T-helper 1 cell (primary cell): ENCODE measurements around the gene GSTA1.
"Not testable (repeated sequence)": the region's sequence is repeated elsewhere in the genome, so short reads cannot be mapped to it uniquely, and the experiment has no call there.

ENCODE experiments used
- DNase-seq, 5 donors: peaks; one replicate each; pipeline ENCODE4 v3.0.0-alpha.2; 2012 to 2020

GSTA1 gene

GRCh38 chr6:52753137-52753536 lies 50.5 kb downstream of the GSTA1 start:
- DNase-seq: not testable (repeated sequence)

DNA sequence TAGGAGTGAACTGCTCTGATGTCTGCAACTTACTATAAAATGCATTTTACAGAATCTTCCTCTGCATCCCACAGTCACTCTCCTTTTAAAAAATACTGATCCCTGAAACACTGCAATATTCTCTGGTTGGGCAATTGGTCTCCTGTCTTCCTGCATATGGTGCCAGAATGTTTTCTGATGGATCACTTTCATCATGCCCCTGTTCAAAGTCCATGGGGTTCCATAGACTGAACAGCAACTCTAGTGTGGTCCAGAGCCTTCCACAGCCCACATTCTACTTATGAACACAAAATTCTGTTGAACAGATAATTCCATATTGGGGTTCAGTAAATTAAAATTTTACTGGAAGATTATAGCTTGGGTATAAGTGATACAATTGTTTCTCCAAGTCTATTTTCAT lies 51.3 kb downstream of the GSTA1 start:
- DNase-seq: no peak

DNA sequence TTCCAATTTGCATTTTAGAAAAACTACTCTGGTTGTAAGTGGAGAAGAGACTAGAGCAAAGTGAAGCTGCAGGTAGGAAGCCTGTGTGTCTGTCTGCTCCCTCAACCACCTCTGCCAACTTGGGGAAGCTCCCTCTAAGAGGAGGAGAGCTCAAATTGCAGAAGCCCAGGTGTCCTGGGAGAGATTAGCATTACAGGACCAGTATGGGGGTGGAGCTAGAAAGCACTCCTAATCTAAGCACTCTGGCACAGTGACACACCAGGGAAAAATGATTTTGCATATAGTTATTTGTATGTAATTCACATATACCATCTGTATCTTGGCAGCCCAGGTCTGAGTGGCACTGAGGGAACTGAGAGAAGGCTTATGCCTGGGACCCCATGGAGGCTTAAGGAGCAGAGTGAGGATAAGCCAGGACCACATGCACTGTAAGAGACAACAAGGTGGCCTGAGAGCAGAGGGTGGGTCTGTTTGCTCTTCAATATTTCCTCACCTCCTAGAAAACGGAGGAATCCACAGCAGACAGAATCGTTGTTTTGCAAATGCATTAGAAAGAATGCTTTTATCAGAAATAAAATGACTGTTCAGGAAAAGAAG lies 54.0 kb downstream of the GSTA1 start:
- no peak for DNase-seq

DNA sequence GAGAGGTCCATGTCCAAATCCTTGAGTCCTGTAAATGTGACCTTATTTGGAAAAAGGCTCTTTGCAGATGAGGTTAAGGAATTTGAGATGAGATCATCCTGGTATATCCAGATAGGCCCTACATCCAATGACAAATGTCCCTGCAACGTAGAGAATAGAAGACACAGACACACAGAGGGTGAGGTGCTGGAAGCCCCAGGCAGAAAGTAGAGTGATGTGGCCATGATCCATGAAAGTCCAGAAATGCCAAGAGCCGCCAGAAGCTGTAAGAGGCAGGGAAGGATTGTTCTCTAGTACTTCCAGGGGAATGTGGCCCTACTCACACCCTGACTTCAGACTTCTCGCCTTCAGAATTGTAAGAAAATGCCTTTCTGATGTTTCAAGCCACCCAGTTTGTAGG lies 56.3 kb downstream of the GSTA1 start:
- not testable (repeated sequence) for DNase-seq

DNA sequence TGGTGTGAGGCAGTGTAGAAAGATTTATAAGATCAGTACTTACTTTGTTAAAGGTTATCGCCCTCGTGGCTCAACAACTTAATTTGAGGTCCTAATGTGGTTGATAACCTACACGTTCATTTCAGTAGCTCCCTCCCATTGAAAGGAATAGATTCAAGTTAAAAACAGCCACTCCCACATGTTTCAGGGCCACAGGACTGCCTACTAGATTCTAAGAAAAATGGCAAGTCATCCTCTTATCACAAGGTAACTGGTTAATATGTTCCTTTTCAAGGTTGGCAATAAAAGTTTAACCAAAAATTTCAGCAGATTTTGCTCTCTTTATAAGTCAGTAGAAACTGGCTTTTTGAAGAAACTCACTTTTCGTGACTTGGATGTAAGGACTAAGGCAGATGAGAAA lies 57.4 kb downstream of the GSTA1 start:
- DNase-seq: no peak

- no peak for DNase-seq
Observed at GRCh38 chr6:52745764-52746201, 57.8 kb downstream of the GSTA1 start.

DNA sequence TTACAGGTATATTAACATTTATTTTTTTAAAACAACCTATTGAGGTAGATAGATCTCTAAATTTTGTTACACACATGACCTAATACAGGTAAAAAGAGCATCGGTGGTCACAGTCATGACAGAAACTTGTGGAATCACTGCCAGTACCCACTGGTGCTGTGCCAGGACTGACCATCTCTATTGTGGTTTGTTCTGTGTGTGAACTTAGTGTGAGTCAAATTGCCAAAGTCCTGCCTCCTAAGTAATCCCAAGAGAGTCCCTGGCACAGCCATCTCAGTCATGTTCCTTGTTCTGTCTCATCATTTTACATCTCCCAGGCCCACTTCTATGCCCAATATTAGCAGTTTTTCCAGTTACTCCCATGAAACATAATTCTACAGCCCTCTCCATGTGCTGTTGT lies 61.7 kb downstream of the GSTA1 start:
- DNase-seq: no peak
